HL-60/S4 (cell line): ENCODE measurements around the gene PPARGC1A.

Experiments used
- in situ Hi-C: fragments of 300-500 bp; cut with MboI; formaldehyde crosslinking; loops from 2 replicates; pipeline ENCODE4 v1.14.3; 2022; ENCODE audit warnings: low sequenced_read_pairs

Gene PPARGC1A, protein sequence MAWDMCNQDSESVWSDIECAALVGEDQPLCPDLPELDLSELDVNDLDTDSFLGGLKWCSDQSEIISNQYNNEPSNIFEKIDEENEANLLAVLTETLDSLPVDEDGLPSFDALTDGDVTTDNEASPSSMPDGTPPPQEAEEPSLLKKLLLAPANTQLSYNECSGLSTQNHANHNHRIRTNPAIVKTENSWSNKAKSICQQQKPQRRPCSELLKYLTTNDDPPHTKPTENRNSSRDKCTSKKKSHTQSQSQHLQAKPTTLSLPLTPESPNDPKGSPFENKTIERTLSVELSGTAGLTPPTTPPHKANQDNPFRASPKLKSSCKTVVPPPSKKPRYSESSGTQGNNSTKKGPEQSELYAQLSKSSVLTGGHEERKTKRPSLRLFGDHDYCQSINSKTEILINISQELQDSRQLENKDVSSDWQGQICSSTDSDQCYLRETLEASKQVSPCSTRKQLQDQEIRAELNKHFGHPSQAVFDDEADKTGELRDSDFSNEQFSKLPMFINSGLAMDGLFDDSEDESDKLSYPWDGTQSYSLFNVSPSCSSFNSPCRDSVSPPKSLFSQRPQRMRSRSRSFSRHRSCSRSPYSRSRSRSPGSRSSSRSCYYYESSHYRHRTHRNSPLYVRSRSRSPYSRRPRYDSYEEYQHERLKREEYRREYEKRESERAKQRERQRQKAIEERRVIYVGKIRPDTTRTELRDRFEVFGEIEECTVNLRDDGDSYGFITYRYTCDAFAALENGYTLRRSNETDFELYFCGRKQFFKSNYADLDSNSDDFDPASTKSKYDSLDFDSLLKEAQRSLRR

DNA sequence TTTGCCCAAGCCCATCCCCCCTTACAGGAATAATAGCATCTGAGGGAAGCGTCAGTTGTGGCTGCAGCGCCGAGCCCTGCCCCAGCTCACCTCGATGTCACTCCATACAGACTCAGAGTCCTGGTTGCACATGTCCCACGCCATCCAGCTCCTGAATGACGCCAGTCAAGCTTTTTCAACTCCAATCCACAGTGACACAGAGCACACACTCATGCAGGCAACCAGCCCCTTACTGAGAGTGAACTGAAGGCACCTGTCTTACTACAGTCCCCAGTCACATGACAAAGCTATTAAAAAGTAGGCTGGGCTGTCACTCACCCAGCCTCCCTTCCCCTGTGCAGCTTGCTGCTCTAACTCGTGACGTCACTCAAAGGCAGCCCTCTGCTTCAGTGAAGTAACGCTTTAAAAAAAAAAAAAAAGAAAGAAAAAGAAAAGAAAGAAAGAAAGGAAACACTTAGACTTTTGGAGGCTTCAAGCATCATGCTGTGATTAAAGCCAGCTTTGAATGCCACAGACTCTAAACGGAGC, at the start of gene PPARGC1A:
Gene PPARGC1A, minus strand, starts transcription at position 234 of the 528 bp plus-strand sequence. Its CDS starts 90 bp downstream, at position 144.
- in situ Hi-C loops = no loop called here

DNA sequence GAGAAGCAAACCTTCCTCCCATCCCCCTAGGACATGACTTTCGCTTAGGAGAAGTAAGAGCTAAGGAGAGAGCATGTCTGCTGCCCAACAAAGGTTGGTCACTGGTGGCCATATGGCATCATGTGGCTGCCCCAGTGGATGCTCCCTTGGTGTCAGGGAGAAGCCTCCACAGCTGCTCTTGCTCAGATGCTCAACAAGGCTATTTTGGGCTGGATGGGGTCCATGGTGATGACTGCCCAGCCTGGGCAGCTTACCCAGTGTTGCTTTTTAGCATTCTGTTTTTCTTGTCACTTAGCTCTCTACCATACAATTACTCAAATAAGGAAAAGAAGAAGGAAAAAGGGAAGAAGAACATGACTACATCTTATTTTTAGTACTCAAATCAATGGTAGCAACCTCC, 48.9 kb upstream of the PPARGC1A start:
- in situ Hi-C loops = no loop called here

DNA sequence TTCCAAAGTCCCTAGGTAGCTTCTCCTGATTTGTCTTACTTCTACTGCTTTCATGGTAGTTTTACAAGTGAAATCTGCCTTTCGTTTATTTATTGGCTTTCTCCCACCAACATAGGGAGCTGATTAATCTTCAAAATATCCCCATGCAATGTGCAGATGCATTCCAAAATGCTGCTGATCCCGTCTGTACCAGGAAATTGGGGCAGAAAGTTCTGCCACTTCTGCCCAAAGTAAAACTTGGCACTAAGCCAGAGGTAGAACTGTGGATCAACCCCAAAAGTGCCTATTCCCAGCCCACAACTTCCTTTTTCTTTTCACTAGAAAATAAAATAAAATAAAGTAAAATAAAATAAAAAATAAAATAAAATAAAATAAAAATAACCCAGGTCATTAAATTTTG, 47.3 kb upstream of the PPARGC1A start:
- in situ Hi-C loops = no loop called here

DNA sequence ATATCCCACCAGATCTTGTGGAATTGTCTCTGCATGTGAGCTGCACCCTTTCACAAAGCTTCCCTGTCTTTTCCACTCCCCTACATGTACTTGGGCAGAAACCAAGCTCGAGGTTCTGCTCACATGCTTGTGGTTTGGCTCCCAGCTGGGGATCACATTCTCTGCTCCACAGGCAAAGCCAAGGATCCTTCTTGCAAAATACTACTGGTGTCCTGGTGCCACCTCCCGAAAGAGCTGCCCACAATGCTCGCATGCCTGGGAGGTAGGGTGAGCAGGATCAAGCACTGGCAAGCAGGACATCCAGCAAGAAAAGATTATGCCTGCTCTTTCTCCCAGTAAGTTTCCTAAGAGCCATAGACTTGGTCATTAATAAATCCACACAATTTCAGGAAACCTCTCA, 45.1 kb upstream of the PPARGC1A start:
- in situ Hi-C loops = no loop called here

DNA sequence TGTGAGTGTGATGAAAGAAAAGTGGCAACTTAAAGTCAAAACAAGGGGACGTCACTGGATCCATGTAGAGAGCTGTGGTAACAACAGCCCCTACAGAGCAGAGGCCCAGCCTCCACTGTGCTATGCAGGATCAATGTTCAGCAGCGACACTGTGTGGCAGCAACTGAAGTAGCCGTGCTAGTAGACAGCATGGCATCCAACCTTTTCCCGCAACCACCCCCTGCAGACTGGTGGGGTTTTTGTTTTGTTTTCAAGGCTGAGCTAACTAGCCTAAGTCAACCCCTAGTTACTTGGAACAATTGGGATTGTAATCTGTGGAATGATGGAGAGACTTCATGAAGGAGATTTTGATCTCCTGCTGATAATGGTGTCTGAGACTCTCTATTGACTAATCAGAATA, 44.4 kb upstream of the PPARGC1A start:
- in situ Hi-C loops = no loop called here

DNA sequence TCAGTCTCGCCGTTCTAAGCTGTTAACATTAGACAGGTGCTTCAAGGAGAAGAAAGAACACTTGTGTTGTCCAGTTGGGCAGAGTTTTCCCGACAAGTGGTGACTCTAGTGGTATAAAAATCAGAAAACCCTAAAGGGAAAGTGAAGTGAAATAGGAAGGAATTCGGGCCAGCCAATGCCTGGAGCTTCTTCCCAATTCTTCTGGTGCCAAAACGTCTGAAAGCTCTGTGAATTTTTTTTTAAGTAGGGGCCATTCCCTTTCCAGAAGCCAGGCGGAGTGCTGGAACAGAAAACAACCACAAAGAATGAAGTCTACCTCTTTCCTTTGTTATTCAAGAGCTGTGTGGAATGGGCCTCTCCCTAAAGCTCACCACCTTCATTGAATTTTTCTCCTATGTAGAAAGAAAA, 43.1 kb upstream of the PPARGC1A start:
- in situ Hi-C loops = no loop called here

DNA sequence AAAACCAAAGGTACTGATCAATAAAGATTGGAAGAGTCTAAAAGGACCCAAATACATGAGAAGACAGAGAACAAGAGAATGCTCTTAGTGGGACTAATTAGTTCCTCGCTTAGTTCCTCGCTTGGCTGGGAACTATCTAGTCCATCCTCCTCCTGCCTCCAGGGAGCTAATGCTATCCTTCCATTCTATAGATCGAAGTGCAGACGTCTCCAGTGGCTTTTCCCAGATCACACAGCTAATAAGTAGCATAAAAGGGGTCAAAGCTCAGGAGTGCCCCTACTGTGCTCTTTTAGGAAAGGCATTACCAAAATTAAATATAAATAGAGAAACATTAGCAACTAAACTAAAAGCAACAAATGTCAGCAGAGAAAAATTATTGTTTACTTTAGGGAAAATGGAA, 42.3 kb upstream of the PPARGC1A start:
- in situ Hi-C loops = no loop called here

DNA sequence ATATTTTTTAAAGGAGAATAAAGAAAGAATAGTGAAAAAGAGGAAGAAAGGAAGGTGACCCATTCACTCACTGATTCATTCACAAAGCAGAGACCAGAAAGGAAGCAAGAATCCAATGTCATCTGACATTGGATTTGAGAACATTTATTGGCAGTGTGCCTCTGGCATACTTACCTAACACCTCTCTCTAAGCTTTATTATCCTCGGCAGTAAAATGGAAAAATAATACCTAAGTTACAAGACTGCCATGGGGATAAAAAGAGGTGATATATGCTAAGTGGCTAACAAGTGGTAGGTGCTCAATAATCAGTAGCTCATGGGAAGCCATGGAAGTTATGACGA, 41.6 kb upstream of the PPARGC1A start:
- in situ Hi-C loops = no loop called here

DNA sequence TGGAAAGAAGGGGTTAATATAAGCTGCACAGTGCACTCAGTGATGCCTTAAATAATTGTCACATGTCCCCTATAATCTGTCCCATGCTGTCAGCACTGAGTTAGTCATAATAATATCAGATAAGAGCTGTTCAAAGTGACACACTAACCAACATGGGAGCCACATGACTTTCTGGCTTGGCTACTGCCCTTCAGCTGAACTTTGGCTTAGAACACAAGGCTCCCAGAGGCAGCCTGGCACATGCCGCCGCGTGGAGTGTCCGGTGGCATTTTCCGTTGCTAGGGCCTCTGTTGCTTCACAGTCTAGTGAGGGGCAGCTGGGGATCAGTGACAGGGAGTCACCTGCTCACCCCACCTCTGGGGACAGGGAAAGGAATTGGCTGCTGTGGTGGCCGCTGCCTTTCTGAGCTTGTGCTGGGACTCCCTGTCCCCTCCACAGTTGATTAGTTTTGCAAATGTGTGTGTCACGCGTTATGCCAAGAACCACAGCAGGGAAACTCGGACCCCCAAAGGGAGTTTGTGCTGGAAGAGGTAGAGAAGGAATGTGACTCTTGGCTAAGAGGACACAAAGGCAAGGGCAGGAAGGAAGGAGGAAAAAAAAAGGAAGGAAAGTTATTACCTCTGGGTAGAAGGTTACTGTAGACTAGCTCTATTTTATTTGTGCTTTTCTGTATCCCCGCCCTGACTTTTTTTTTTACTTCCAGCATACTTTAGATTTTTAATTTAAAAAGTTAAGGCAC, 41.1 kb upstream of the PPARGC1A start:
- in situ Hi-C loops = no loop called here

DNA sequence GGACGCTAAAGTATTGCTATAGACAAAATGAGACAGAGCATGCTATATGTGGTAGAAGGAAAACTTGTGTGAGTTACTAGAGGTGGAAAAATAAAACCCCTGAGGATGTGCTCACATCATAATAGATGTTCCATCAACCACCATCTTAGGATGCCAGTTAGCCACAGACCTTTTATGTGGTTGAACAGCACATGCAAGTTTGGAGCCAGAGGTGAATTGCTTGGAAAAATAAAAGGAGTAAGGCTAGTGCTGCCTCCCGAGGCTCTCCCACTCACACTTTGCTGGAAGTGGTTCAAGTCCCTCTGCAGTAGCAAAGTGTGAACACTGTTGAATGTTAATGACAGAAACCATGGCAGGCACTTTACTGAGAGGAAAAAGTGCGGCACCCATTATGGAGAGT, 39.4 kb upstream of the PPARGC1A start:
- in situ Hi-C loops = no loop called here

DNA sequence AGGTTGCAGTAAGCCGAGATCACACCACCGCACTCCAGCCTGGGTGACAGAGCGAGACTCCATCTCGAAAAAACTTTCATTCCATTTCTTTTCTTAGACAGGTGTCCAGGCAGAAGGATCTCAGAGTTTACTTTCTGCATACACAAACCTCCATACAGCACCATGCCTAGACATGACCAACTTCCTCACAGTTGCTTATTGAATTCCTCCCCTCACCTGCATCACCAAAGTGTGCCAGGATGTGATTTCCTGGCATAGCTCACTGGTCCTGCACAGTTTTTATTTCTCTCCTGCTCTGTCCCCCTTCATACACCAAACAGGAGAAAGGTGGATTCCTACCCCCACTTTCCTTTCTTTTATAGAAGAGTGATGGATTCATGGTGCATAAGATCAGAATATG, 34.7 kb upstream of the PPARGC1A start:
- in situ Hi-C loops = no loop called here

DNA sequence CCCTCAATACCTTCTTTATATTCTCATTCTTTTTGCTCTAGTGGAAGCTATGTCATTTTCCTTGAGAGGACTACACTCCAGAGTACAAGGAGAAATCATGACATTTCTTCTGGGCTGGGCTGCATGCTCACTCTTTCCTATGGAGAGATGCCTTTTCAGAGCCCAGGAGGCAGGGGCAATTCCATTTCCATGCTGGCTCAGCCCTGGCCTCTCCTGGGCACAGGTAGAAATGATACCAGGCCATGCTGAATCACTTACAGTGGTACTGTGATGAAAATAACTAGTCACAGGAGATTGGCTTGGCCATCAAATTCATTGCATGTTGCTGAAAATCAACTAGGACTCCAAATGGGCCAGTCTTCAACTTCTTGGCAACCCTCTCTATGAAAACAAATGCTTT, 34.0 kb upstream of the PPARGC1A start:
- in situ Hi-C loops = no loop called here

DNA sequence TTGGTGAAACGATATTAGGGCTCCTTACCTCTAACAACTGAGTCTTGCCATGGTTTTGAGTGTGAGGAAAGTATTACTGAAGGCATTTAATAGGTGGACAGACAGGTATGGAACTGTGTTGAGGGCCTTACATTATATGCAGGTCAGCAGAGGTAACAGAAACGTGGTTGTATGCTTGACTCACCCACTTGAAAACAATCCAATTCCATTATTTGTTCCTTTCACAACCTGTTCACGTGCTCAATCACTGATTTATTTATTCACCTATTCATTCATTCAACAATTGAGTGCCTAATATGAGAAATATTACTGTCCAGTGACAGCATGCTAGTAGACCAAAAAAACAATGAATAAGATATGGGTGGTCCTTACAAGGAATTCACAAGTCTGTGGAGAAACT, 33.3 kb upstream of the PPARGC1A start:
- in situ Hi-C loops = no loop called here

DNA sequence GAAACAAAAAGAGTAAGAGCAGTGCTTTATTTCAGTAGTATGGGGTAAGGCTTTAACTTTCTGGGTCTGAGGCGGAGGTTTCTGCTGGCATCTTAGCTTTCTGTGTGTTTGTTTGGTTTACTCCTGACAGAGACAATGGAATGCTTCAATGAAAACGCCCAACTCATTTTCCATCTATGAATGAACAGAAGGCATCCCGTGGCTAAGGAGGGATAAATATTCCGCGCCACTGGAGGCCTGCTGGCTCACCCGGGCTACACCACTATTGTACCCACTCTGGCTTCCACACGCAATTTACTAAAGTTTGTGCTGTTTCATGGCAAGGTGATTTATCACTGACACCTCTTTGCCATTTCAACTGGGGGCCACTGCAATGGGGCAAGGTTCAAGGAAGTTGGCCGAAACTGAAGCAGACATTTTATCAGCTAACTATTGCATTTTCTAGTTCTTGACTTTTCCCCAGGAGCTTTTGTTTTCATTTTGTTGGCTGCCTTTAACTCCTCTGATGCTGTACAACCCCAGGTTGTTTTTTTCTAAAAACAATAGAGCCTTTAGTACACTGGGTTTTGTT, 32.8 kb upstream of the PPARGC1A start:
- in situ Hi-C loops = no loop called here

DNA sequence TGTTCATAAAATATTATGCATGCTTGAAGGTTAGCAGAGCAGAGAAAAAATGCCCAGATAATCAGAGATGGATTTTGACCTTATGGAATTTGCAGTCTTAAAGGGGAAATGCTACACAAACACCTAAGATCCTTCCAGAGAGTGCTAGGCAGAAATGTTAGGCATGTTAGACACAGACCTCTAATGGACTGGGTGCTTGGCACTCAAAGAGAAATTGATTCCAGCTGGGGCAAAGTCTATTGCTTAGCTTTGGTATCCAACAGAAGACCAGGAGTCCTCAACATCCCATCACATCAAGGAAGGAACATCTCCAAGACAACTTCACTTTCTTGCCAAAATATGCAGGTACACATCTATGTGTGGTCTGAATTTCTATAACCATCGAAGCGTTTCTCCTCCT, 32.2 kb upstream of the PPARGC1A start:
- in situ Hi-C loops = no loop called here

DNA sequence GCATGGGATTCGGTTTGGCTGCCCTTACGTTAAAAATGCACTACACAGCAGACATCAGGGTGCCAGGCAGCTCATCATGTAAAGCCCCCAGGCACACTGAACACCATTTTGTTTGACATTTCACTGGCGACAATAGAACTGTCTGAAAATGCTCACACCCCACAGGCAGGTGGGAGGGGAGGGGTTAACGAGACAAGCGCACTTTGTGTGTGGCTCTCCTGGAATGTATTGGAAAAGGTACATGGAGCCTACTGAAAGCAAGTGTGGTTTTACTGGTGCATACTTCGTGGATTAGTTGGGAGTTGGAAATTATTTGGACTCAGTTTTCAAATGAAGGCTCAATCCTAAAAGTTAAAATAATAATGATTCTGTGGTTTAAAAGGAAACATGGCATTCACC, 31.6 kb upstream of the PPARGC1A start:
- in situ Hi-C loops = no loop called here

DNA sequence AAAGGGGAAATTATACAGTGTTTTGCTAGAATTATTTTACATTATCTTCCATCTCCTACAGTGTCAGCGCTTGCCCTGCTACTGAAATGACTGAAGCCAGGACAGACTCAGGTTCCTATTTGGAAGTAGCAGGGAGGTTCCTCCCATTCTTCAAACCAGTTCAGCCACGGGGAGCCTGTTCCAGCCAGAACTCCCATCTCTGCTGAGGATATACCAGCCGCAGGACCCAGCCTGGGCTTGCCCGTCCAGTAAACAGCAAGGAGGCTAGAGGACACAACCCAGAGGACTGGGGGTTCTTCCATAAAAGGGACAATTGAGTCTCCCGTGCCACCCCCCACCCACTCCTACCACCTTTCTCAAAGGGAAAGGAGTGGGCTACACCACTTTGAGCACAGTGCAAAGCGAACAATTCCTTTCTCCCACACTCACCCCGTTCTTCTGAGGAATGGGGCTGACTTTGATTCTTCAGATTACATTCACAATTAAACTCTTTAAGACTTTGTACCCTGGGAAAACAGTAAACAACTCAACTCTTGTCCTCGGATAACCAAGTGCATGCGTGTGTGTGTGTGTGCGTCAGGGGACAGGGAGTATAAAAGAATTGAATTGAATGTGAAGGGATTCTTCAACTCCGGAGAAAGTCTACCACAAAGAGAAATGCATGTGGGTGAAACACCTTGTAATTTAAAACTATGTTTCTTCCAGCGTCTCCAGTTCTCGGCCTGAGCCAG, 31.0 kb upstream of the PPARGC1A start:
- in situ Hi-C loops = no loop called here

DNA sequence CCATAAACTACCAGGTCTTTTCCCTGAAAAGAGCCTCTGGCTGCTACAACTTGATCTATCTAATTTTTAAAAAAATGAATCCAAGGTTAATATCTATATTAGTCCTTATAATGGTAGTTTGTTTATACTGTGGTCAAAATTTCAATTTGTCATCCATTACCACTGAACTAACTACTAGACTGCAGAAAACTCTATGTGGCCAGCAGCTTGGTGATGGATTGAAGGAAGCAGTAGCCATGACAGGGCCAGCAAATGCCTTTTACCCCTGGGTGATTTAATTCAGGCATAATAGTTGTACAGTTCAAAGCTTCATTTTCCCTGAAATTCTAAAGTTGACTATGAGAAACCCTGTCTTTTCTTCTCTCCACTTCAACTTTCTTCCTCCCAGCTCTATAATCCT, 30.4 kb upstream of the PPARGC1A start:
- in situ Hi-C loops = no loop called here

DNA sequence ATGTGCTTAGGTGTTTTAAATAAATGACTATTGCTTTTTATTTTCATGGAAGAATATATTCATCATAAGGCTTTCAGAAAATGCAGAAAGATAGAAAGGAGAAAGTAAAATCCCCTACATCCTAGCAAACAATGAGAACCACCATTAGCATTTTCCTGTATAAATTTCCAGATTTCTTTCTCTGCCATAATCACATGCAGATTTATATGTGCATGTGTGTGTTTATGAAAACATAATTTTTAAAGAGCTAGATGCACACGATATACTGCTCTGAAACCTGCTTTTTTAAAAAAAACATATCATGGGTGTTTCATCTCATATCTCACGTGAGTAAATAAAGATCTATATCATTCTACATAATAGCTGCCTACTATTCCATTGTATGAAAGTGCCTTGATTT, 26.4 kb upstream of the PPARGC1A start:
- in situ Hi-C loops = no loop called here

DNA sequence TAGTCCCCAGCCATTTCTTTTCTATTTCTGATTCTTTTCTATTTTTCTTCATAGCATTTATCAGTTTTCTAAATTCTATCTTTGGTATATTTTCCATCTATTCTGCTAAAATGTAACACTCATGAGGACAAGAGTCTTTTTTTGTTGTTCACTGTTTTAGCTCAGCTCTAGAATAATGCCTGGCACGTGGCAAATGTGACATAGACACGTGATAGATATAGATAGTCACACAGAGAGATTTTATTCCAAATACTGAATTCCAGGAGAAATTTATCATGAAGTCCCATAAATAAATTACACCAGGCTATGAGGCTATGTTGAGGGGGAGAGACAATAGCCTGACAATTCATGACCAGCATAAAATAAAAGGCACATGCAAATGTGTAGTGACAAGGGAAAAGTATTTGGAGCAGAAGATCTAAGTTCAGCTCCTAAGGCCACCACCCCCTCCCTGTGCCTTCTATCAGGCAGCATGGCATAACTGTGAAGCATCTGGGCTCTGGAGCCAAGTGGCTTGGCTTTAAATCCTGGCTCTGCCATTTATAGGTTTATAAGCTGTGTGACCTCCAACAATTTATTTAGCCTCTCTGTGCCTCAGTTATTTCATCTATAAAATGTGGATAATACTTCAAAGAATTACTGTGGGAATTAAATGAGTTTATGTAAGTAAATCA, 25.7 kb upstream of the PPARGC1A start:
- in situ Hi-C loops = no loop called here
